ENCODE measurements around the gene KRT6A.
"Not testable (repeated sequence)": the region's sequence is repeated elsewhere in the genome, so short reads cannot be mapped to it uniquely, and the experiment has no call there.

Gene KRT6A

DNA sequence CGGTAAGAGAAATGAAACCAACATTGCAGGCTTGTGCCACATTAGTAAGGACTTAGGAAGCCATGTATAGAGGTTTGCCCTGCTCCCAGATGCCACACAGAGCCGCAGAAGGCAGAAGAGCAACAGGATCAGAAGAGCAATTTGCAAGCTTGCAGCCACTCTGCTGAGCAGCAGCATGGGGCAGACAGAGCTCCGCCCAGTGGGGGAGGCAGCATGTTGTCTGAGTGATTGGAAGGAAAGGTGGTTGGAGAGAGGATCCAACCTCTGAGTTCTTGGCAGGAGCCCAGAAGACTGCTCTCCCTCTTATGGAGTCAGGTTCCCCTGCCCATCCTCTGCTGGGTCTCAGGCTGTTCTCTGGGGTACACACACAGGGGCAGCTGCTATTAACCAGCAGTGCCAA is 2.3 kb upstream of the KRT6A start:
- TF ChIP-seq, protein P1, sequence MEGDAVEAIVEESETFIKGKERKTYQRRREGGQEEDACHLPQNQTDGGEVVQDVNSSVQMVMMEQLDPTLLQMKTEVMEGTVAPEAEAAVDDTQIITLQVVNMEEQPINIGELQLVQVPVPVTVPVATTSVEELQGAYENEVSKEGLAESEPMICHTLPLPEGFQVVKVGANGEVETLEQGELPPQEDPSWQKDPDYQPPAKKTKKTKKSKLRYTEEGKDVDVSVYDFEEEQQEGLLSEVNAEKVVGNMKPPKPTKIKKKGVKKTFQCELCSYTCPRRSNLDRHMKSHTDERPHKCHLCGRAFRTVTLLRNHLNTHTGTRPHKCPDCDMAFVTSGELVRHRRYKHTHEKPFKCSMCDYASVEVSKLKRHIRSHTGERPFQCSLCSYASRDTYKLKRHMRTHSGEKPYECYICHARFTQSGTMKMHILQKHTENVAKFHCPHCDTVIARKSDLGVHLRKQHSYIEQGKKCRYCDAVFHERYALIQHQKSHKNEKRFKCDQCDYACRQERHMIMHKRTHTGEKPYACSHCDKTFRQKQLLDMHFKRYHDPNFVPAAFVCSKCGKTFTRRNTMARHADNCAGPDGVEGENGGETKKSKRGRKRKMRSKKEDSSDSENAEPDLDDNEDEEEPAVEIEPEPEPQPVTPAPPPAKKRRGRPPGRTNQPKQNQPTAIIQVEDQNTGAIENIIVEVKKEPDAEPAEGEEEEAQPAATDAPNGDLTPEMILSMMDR (IDR thresholded peaks at IDR 0.05), result no peak
- Histone ChIP-seq H3K4me3 (no peak overlapping the region), H3K27ac (no peak overlapping the region)
- no peak for DNase-seq (ENCODE audit: low spot score)

DNA sequence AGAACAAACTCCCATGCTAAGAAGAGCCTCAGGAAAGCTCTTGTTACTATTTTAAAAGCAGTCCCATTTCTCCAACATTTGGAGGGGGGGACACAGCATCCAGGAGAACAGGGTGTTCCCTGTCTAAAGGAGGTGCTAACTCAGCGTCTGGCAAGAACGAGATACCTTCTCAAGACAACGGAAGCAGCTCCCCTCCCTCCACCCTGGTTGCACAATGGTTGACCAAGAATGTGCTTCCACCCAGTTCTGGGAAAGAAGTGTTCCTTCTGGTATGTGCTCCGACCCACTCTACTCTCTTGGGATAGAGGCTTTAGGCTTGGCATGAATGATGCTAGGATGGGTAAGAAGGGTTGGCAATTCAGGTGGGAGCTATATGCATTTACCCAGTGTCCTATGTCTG is 1.5 kb upstream of the KRT6A start:
- TF ChIP-seq, protein P1 (IDR thresholded peaks at IDR 0.05), result no peak
- H3K27ac ChIP-seq, result peak overlapping the region in 1 of 2 donors; percentile 35
- no peak for DNase-seq (ENCODE audit: low spot score)
- no peak overlapping the region for H3K4me3 ChIP-seq

DNA sequence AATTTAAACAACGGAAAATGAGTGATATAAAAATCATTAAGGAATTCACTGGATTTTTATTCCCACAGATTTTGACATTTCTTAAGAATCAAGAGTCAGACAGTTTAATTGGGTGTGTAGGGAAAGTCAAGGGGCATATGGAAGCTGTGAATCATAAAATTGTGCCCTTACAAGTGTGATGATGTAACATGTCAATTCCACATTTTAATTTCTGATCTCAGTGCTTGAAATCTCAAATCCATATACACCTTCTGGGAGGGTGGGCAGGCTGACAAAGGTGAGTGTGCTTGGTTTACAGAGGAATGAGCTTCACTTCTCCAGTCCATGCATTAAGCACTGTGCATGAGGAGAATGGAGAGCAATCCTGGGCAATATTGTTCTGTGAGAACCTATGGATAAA is 1.0 kb upstream of the KRT6A start:
- DNase-seq (ENCODE audit: low spot score), result no peak
- peak overlapping the region in 1 of 2 donors; percentile 35 for H3K27ac ChIP-seq
- TF ChIP-seq, protein P1 (IDR thresholded peaks at IDR 0.05), result no peak
- no peak overlapping the region for H3K4me3 ChIP-seq

DNA sequence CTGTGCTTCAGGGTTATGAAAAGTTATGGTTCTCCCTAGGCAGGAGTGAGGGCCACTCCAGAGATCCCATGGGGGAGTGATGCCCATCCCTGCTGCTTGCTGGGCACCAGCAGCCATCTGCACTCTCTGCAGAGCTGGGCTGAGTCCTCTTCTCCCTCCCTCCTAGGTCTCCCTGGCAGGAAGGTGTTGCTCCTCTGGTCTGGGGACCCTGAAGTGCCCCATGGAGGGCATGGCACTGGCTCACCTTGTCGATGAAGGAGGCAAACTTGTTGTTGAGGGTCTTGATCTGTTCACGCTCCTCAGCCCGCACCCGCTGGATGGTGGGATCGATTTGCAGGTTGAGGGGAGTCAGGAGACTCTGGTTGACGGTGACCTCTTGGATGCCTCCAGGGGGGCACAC is 652 bp downstream of the KRT6A start:
- DNase-seq (ENCODE audit: low spot score); H3K27ac ChIP-seq; H3K4me3 ChIP-seq: not testable (repeated sequence)

DNA sequence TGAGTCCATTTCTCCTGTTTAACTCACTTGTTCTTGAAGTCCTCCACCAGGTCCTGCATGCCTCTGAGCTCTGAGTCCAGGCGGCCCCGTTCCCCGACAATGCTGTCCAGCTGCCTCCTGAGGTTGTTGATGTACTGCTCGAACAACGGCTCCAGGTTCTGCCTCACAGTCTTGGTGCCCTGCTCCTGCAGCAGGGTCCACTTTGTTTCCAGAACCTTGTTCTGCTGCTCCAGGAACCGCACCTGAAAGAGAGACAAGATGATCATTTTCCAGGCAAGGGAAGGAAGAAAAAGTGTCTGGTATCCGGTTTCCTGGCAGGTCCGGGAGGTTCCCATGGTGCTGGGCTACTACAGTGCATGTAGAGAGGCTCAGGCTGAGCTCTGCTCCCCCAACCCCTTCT is 1.6 kb downstream of the KRT6A start:
- not testable (repeated sequence) for DNase-seq (ENCODE audit: low spot score); H3K27ac ChIP-seq; H3K4me3 ChIP-seq

DNA sequence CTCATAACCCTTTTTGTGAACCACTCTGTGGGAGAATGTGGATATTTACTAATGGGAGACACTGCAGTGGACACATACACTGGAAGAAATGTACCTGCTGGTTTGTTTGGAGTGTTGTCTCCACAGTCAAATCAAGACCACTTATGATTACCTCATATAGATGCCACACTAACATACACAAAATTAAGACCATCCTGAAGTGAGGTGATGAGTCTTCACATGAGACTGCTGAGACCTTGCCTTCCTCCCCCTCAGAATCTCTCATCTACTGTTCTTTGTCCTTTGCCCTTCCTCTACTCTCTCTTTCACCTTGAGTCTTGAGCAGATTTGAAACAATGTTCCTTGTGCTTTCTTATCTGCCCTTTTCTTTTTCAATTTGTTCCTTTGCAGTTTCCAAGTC is 4.3 kb downstream of the KRT6A start:
- H3K4me3 ChIP-seq, result no peak overlapping the region
- TF ChIP-seq, protein P1 (IDR thresholded peaks at IDR 0.05), result no peak

DNA sequence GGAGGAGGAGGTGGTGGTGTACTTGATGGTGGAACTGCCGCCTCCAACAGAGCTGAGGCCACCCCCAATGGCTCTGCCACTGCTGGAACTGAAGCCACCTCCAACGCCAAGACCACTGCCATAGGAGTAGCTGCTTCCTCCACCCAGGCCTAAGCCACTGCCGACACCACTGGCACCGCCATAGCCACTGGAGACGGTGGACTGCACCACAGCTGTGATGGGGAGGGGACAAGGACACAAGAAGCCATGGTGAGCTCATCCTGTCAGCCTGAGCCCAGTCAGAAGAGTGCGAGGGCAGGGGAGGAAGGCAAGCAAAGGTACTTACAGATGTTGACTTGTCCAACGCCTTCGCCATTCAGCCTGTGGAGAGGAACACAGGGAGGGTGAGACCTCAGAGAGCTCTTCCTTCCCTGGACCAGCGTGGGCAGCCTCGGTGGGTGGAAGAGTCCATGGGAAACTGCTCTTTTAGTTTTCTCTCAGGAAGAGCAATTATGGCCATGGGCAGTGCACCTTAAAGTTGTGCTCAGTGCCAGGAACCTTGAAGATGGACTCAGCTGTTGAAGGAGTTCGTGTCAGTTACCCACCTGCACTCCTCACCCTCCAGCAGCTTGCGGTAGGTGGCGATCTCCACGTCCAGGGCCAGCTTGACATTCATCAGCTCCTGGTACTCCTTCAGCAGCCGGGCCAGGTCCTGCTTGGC is 5.2 kb downstream of the KRT6A start:
- peak; percentile 71 for DNase-seq (ENCODE audit: low spot score)
- H3K4me3 ChIP-seq, H3K27ac ChIP-seq: not testable (repeated sequence)

More for the DNA sequence above, 4.3 kb downstream of the KRT6A start:
- no peak for DNase-seq (ENCODE audit: low spot score)
- H3K27ac ChIP-seq, result no peak overlapping the region

DNA sequence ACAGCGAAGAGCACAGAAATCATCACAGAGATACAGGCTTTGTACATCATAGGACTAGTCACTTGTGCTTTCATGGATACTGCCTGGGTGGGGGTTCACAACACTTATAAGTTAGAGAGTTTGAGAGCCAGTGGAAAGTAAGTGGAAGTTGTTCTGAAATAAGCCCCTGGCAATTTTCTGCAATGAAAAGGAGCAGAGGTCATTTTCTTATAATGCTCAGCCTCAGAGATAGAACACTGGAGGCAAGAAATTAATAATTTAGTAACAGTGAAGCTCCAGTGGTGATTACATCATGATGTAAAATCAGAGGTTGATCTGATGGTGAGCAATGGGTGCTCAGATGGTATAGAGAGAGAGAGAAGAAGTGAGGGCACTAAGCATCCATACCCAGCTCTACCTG is 5.8 kb downstream of the KRT6A start:
- TF ChIP-seq, protein P1 (IDR thresholded peaks at IDR 0.05), result no peak
- Histone ChIP-seq H3K4me3 (no peak overlapping the region), H3K27ac (no peak overlapping the region)
- DNase-seq (ENCODE audit: low spot score), result no peak
